Stimulated activated CD4-positive, alpha-beta T cell treated with anti-CD3 and anti-CD28 coated beads, Interleukin-1b, Interleukin-23, amount 100 ng/mL, for 48 hours (primary cell): ENCODE data around the gene LARP4.
"Not testable (repeated sequence)": the region's sequence is repeated elsewhere in the genome, so short reads cannot be mapped to it uniquely, and the experiment has no call there.

Source experiments
- DNase-seq: peaks from one replicate; pipeline ENCODE4 v3.0.0-alpha.2; 2020

Gene LARP4

GRCh38 chr12:50400638-50401499 lies at the start of gene LARP4:
LARP4 (plus strand) TSS chr12:50400885; CDS start chr12:50401011, 126 bp downstream.
- DNase-seq: peak; percentile 93

- no peak for DNase-seq
These were observed 49.3 kb upstream of the LARP4 start for GRCh38 chr12:50351120-50352043.

- DNase-seq: no peak
These were observed 47.3 kb upstream of the LARP4 start for GRCh38 chr12:50353404-50353803.

- no peak for DNase-seq
These were observed 46.7 kb upstream of the LARP4 start for GRCh38 chr12:50353869-50354593.

GRCh38 chr12:50354908-50355307 lies 45.8 kb upstream of the LARP4 start:
- no peak for DNase-seq

GRCh38 chr12:50355365-50355764 lies 45.3 kb upstream of the LARP4 start:
- no peak for DNase-seq

GRCh38 chr12:50362671-50363070 lies 38.0 kb upstream of the LARP4 start:
- no peak for DNase-seq

- DNase-seq: no peak
These were observed 37.5 kb upstream of the LARP4 start for GRCh38 chr12:50363141-50363540.

GRCh38 chr12:50365709-50366406 lies 34.8 kb upstream of the LARP4 start:
- DNase-seq: no peak

GRCh38 chr12:50370672-50371071 lies 30.0 kb upstream of the LARP4 start:
- DNase-seq: not testable (repeated sequence)

GRCh38 chr12:50375802-50376201 lies 24.9 kb upstream of the LARP4 start:
- DNase-seq: no peak

- no peak for DNase-seq
These were observed 19.8 kb upstream of the LARP4 start for GRCh38 chr12:50380761-50381325.

GRCh38 chr12:50387487-50387886 lies 13.2 kb upstream of the LARP4 start:
- no peak for DNase-seq

- no peak for DNase-seq
These were observed 12.7 kb upstream of the LARP4 start for GRCh38 chr12:50387972-50388478.

- not testable (repeated sequence) for DNase-seq
These were observed 11.9 kb upstream of the LARP4 start for GRCh38 chr12:50388793-50389192.

GRCh38 chr12:50390316-50390741 lies 10.4 kb upstream of the LARP4 start:
- DNase-seq: no peak

- no peak for DNase-seq
These were observed 6.1 kb upstream of the LARP4 start for GRCh38 chr12:50394469-50395029.

- DNase-seq: no peak
These were observed 3.5 kb upstream of the LARP4 start for GRCh38 chr12:50397117-50397650.

- no peak for DNase-seq
These were observed 1.8 kb upstream of the LARP4 start for GRCh38 chr12:50398931-50399330.

- no peak for DNase-seq
These were observed 514 bp upstream of the LARP4 start for GRCh38 chr12:50400104-50400637.
